ENCODE measurements around the gene BANP. TPM values are rescaled to one million over a fixed set of nuclear protein-coding genes. Genes with fewer than 3 reads are reported as not detected.
"Not testable (repeated sequence)": the region's sequence is repeated elsewhere in the genome, so short reads cannot be mapped to it uniquely, and the experiment has no call there.

The BANP gene
- total and polyA plus RNA-seq, 2 donors (not counting 3 experiments of a cell fraction or from before 2014, with no cell fraction given) = 22.4 to 33.8 TPM

GRCh38 chr16:87932475-87933139, 18.6 kb upstream of the BANP start:
- H2AFZ ChIP-seq (ENCODE audit: low read depth, low read length); H3K9me3 ChIP-seq (replicated peaks; ENCODE audit: control insufficient read depth, insufficient read depth, low read length); H4K20me1 ChIP-seq (replicated peaks; ENCODE audit: control insufficient read depth, extremely low read depth, insufficient read depth, low read length); POLR2A ChIA-PET; CTCF ChIA-PET; FAIRE-seq; H3K9ac ChIP-seq (replicated peaks; ENCODE audit: extremely low read depth, insufficient read depth, low read length); H3K9me1 ChIP-seq (replicated peaks; ENCODE audit: control insufficient read depth, extremely low read depth, insufficient read depth, low read length); intact Hi-C loops (cut with micrococcal nuclease); H3K27me3 ChIP-seq (ENCODE audit: control insufficient read depth in 2 of 2, insufficient read depth in 2 of 2, low read length in 2 of 2); BruUV-seq (replicated peaks); DNase-seq (ENCODE audit: low read depth, low spot score); H3K4me2 ChIP-seq (ENCODE audit: insufficient read depth, low read length); H3K4me3 ChIP-seq (replicated peaks in 1 of 3; ENCODE audit: insufficient read depth in 1 of 3, low read depth in 1 of 3, low read length in 3 of 3); H3K4me1 ChIP-seq (ENCODE audit: control insufficient read depth, extremely low read depth, insufficient read depth, low read length); H3K27ac ChIP-seq (ENCODE audit: insufficient read depth, low read depth, low read length); dilution Hi-C loops (cut with MboI; ENCODE audit: extremely low pct_ligation_motif_present, low sequenced_read_pairs); H3K79me2 ChIP-seq (ENCODE audit: control insufficient read depth, insufficient read depth, low read length); H3K36me3 ChIP-seq (ENCODE audit: control insufficient read depth in 2 of 2, extremely low read depth in 1 of 2, insufficient read depth in 2 of 2, low read length in 2 of 2): not testable (repeated sequence)

- H3K79me2 ChIP-seq (ENCODE audit: control insufficient read depth, insufficient read depth, low read length) = no peaks in the 10 kb centered on the region
- dilution Hi-C loops (cut with MboI; ENCODE audit: extremely low pct_ligation_motif_present, low sequenced_read_pairs) = no loop called here
- no peak overlapping the region for H3K27ac ChIP-seq (ENCODE audit: insufficient read depth, low read depth, low read length)
- BruUV-seq (replicated peaks) = no TSS peak
- TF ChIP-seq MAX (IDR thresholded peaks at IDR 0.05; ENCODE audit: insufficient read depth, insufficient read length) (no peak), EZH2 (IDR thresholded peaks at IDR 0.05; ENCODE audit: borderline replicate concordance, low read depth, low read length, severe bottlenecking) (no peak), FOS (IDR thresholded peaks at IDR 0.05; ENCODE audit: borderline replicate concordance, insufficient read depth, low read length) (no peak), JUN (IDR thresholded peaks at IDR 0.05; ENCODE audit: borderline replicate concordance, insufficient read depth, insufficient read length, low read depth) (no peak), MYC (IDR thresholded peaks at IDR 0.05; ENCODE audit: low read depth, low read length) (no peak), POLR2A (IDR thresholded peaks at IDR 0.05; ENCODE audit: low read depth, low read length) (no peak), POLR2AphosphoS5 (IDR thresholded peaks at IDR 0.05; ENCODE audit: insufficient read depth, low read depth, low read length) (no peak)
- no peaks in the 10 kb centered on the region for H3K9me1 ChIP-seq (replicated peaks; ENCODE audit: control insufficient read depth, extremely low read depth, insufficient read depth, low read length)
- H2AFZ ChIP-seq (ENCODE audit: low read depth, low read length) = no peak overlapping the region
- H3K4me3 ChIP-seq (replicated peaks in 1 of 3; ENCODE audit: insufficient read depth in 1 of 3, low read depth in 1 of 3, low read length in 3 of 3) = no peak overlapping the region
- FAIRE-seq (no peak), DNase-seq (ENCODE audit: low read depth, low spot score) (no peak)
- H4K20me1 ChIP-seq (replicated peaks; ENCODE audit: control insufficient read depth, extremely low read depth, insufficient read depth, low read length) = no peaks in the 10 kb centered on the region
- no peaks in the 10 kb centered on the region for H3K36me3 ChIP-seq (ENCODE audit: control insufficient read depth in 2 of 2, extremely low read depth in 1 of 2, insufficient read depth in 2 of 2, low read length in 2 of 2)
- peaks cover 0 to under 1% of the 10 kb centered on the region in 2 experiments for H3K27me3 ChIP-seq (ENCODE audit: control insufficient read depth in 2 of 2, insufficient read depth in 2 of 2, low read length in 2 of 2)
- H3K4me1 ChIP-seq (ENCODE audit: control insufficient read depth, extremely low read depth, insufficient read depth, low read length) = no peaks in the 10 kb centered on the region
- H3K4me2 ChIP-seq (ENCODE audit: insufficient read depth, low read length) = no peak overlapping the region
- intact Hi-C loops (cut with micrococcal nuclease) = no loop called here
- POLR2A ChIA-PET = no interaction called here
- no peaks in the 10 kb centered on the region for H3K9me3 ChIP-seq (replicated peaks; ENCODE audit: control insufficient read depth, insufficient read depth, low read length)
- no peak overlapping the region for H3K9ac ChIP-seq (replicated peaks; ENCODE audit: extremely low read depth, insufficient read depth, low read length)
- CTCF ChIA-PET = no interaction called here
Observed at GRCh38 chr16:87933140-87933495, 18.1 kb upstream of the BANP start.

- DNase-seq (ENCODE audit: low read depth, low spot score); CTCF ChIA-PET; intact Hi-C loops (cut with micrococcal nuclease); H2AFZ ChIP-seq (ENCODE audit: low read depth, low read length); H3K36me3 ChIP-seq (ENCODE audit: control insufficient read depth in 2 of 2, extremely low read depth in 1 of 2, insufficient read depth in 2 of 2, low read length in 2 of 2); FAIRE-seq; H4K20me1 ChIP-seq (replicated peaks; ENCODE audit: control insufficient read depth, extremely low read depth, insufficient read depth, low read length); POLR2A ChIA-PET; H3K4me2 ChIP-seq (ENCODE audit: insufficient read depth, low read length); H3K9me1 ChIP-seq (replicated peaks; ENCODE audit: control insufficient read depth, extremely low read depth, insufficient read depth, low read length); dilution Hi-C loops (cut with MboI; ENCODE audit: extremely low pct_ligation_motif_present, low sequenced_read_pairs); H3K27ac ChIP-seq (ENCODE audit: insufficient read depth, low read depth, low read length); BruUV-seq (replicated peaks); H3K27me3 ChIP-seq (ENCODE audit: control insufficient read depth in 2 of 2, insufficient read depth in 2 of 2, low read length in 2 of 2); H3K9ac ChIP-seq (replicated peaks; ENCODE audit: extremely low read depth, insufficient read depth, low read length); H3K9me3 ChIP-seq (replicated peaks; ENCODE audit: control insufficient read depth, insufficient read depth, low read length); H3K79me2 ChIP-seq (ENCODE audit: control insufficient read depth, insufficient read depth, low read length); H3K4me3 ChIP-seq (replicated peaks in 1 of 3; ENCODE audit: insufficient read depth in 1 of 3, low read depth in 1 of 3, low read length in 3 of 3); H3K4me1 ChIP-seq (ENCODE audit: control insufficient read depth, extremely low read depth, insufficient read depth, low read length): not testable (repeated sequence)
Observed at GRCh38 chr16:87934752-87935425, 16.3 kb upstream of the BANP start.

Measured in endothelial cell of umbilical vein (primary cell).